Measurements from ENCODE around the gene C11orf86.

C11orf86 gene

DNA sequence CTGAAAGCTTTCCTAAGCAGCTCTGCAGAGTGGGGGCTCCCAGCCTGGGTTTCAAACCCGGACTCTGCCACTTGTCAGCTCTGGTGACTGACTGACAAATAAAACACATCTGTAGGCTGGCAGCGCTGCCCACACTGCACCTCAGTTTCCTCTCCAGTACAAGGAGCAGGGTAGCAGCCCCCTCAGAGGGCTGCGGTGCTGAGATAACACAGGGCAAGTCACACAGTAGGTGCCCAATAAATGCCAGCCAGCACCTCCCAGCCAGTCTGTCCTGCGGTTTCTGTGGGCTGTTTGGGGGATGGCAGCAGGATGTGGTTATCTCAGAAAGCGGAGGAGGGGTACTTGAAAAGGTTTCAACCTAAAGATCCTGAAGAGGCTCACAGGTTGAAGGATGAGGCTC lies 49.3 kb downstream of the C11orf86 start:
- peak; percentile 8 to 19 (median 13) for DNase-seq (ENCODE audit: low read depth in 3 of 3, low spot score in 1 of 3)

- DNase-seq (ENCODE audit: low read depth in 3 of 3, low spot score in 1 of 3) = no peak
These were observed 49.9 kb downstream of the C11orf86 start for GRCh38 chr11:67024966-67025365.

DNA sequence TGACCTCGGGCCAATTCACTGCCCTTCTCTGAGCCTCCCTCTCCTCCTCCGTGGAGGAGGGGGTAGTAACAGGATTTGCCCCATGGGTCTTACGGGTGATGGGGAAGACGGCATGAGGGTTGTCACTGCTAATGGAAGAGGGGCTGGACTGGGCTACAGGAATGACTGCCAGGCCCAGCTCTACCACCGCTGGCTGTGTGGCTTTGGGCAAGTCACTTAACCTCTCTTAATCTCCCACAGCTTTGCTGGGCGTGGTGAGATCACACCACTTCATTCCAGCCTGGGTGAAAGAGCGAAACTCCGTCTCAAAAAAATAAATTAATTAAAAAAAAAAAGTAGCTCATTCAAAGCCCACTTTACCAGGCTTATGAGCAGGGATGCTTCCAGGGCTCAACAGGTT lies 50.6 kb downstream of the C11orf86 start:
- DNase-seq (ENCODE audit: low read depth in 3 of 3, low spot score in 1 of 3) = no peak

Measured in stimulated activated CD4-positive, alpha-beta T cell treated with anti-CD3 and anti-CD28 coated beads, TNF-alpha, amount 100 ng/mL, for 1 hour (primary cell).